ENCODE data around the gene BCL10.

GRCh38 chr1:85320371-85321131 lies 44.1 kb upstream of the BCL10 start:
- TF ChIP-seq, protein P1, sequence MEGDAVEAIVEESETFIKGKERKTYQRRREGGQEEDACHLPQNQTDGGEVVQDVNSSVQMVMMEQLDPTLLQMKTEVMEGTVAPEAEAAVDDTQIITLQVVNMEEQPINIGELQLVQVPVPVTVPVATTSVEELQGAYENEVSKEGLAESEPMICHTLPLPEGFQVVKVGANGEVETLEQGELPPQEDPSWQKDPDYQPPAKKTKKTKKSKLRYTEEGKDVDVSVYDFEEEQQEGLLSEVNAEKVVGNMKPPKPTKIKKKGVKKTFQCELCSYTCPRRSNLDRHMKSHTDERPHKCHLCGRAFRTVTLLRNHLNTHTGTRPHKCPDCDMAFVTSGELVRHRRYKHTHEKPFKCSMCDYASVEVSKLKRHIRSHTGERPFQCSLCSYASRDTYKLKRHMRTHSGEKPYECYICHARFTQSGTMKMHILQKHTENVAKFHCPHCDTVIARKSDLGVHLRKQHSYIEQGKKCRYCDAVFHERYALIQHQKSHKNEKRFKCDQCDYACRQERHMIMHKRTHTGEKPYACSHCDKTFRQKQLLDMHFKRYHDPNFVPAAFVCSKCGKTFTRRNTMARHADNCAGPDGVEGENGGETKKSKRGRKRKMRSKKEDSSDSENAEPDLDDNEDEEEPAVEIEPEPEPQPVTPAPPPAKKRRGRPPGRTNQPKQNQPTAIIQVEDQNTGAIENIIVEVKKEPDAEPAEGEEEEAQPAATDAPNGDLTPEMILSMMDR (IDR thresholded peaks at IDR 0.05): no peak
- TF ChIP-seq POLR2A (IDR thresholded peaks at IDR 0.05): no peak
